COR-L47 (cell line): ENCODE measurements around the gene HMGCS1.
"Not testable (repeated sequence)": the region's sequence is repeated elsewhere in the genome, so short reads cannot be mapped to it uniquely, and the experiment has no call there.

Experiments used
- DNase-seq: peaks from one replicate; lab custom pipeline; 2025; lab: John Stamatoyannopoulos, UW

HMGCS1 gene

GRCh38 chr5:43313035-43313853, at the start of gene HMGCS1:
HMGCS1 (minus strand) TSS chr5:43313412; CDS start chr5:43298965, 14,447 bp downstream.
- peak; percentile 99 for DNase-seq

- no peak for DNase-seq
Measured at GRCh38 chr5:43358726-43359125, 45.5 kb upstream of the HMGCS1 start.

GRCh38 chr5:43358301-43358700, 45.1 kb upstream of the HMGCS1 start:
- DNase-seq = no peak

GRCh38 chr5:43357878-43358281, 44.7 kb upstream of the HMGCS1 start:
- DNase-seq = no peak

GRCh38 chr5:43357067-43357466, 43.9 kb upstream of the HMGCS1 start:
- DNase-seq = no peak

GRCh38 chr5:43354774-43355173, 41.6 kb upstream of the HMGCS1 start:
- DNase-seq = no peak

GRCh38 chr5:43353668-43354067, 40.5 kb upstream of the HMGCS1 start:
- DNase-seq = no peak

GRCh38 chr5:43352915-43353314, 39.7 kb upstream of the HMGCS1 start:
- no peak for DNase-seq

GRCh38 chr5:43352131-43352530, 38.9 kb upstream of the HMGCS1 start:
- DNase-seq = no peak

GRCh38 chr5:43348861-43349363, 35.7 kb upstream of the HMGCS1 start:
- no peak for DNase-seq

- no peak for DNase-seq
Measured at GRCh38 chr5:43348207-43348606, 35.0 kb upstream of the HMGCS1 start.

GRCh38 chr5:43338862-43339261, 25.6 kb upstream of the HMGCS1 start:
- no peak for DNase-seq

- DNase-seq = no peak
Measured at GRCh38 chr5:43336159-43336558, 22.9 kb upstream of the HMGCS1 start.

GRCh38 chr5:43335681-43336080, 22.5 kb upstream of the HMGCS1 start:
- DNase-seq = no peak

GRCh38 chr5:43332401-43332800, 19.2 kb upstream of the HMGCS1 start:
- DNase-seq = no peak

- not testable (repeated sequence) for DNase-seq
Measured at GRCh38 chr5:43325624-43326023, 12.4 kb upstream of the HMGCS1 start.

- DNase-seq = not testable (repeated sequence)
Measured at GRCh38 chr5:43323488-43323887, 10.3 kb upstream of the HMGCS1 start.

GRCh38 chr5:43320846-43321245, 7.6 kb upstream of the HMGCS1 start:
- no peak for DNase-seq

GRCh38 chr5:43316421-43316820, 3.2 kb upstream of the HMGCS1 start:
- DNase-seq = no peak

- no peak for DNase-seq
Measured at GRCh38 chr5:43315682-43316081, 2.5 kb upstream of the HMGCS1 start.

- no peak for DNase-seq
Measured at GRCh38 chr5:43315263-43315662, 2.1 kb upstream of the HMGCS1 start.

- DNase-seq = no peak
Measured at GRCh38 chr5:43314724-43315123, 1.5 kb upstream of the HMGCS1 start.

- peak; percentile 73 for DNase-seq
Measured at GRCh38 chr5:43313854-43314457, 744 bp upstream of the HMGCS1 start.

- peak; percentile 37 for DNase-seq
Measured at GRCh38 chr5:43312699-43313034, 545 bp downstream of the HMGCS1 start.
